GM23338 (cell line): Measurements from ENCODE around the gene ANO7.

Source experiments
- CREB1 ChIP-seq: fragments of 250-450 bp; sonication (Bioruptor Pico); IDR thresholded peaks from 2 replicates; pipeline ENCODE4 v1.5.0; 2020; ENCODE audit warnings: low read depth, mild to moderate bottlenecking, moderate library complexity
- EZH2 ChIP-seq: fragments of 200-600 bp; sonication (generic); IDR thresholded peaks from one replicate; pipeline ENCODE4 v1.8.0; 2017; ENCODE audit warnings: antibody characterized with exemption, mild to moderate bottlenecking, low read depth; ENCODE audit not compliant: unreplicated experiment
- EZH2phosphoT487 ChIP-seq: fragments of 200-600 bp; sonication (generic); IDR thresholded peaks from one replicate; pipeline ENCODE4 v1.8.1; 2018; ENCODE audit warnings: antibody characterized with exemption; ENCODE audit not compliant: unreplicated experiment
- JUNB ChIP-seq: IDR thresholded peaks from one replicate; pipeline ENCODE4 v1.6.1; 2016; ENCODE audit warnings: antibody characterized with exemption; ENCODE audit not compliant: unreplicated experiment
- NANOG ChIP-seq: IDR thresholded peaks from 2 replicates; pipeline ENCODE4 v1.6.1; 2016; ENCODE audit warnings: antibody characterized with exemption, borderline replicate concordance
- POLR2AphosphoS5 ChIP-seq: IDR thresholded peaks from 2 replicates; pipeline ENCODE4 v1.6.1; 2016; ENCODE audit warnings: antibody characterized with exemption, low read depth
- STAT1 ChIP-seq: IDR thresholded peaks from one replicate; pipeline ENCODE4 v1.6.1; 2016; ENCODE audit warnings: antibody characterized with exemption; ENCODE audit not compliant: unreplicated experiment
- ZNF331 ChIP-seq: fragments of 250-450 bp; sonication (Bioruptor Pico); IDR thresholded peaks from 2 replicates; pipeline ENCODE4 v1.5.0; 2020; ENCODE audit warnings: low read depth, mild to moderate bottlenecking, moderate library complexity
- TF ChIP-seq, protein P1 (sequence below): IDR thresholded peaks from 2 replicates; pipeline ENCODE4 v1.6.1; 2016; ENCODE audit warnings: antibody characterized with exemption
- TF ChIP-seq, protein P2 (sequence below), 2 experiments: fragments of 200-600 bp in 1 of 2; sonication (generic) in 1 of 2; conservative IDR thresholded peaks; 2 replicates each; pipeline versions ENCODE4 v1.5.1 to v1.6.1; 2016 to 2017; ENCODE audit warnings: antibody characterized with exemption in 2 of 2, low read depth in 2 of 2, mild to moderate bottlenecking in 2 of 2, moderate library complexity in 1 of 2
- TF ChIP-seq, protein P3 (sequence below): IDR thresholded peaks from one replicate; pipeline ENCODE4 v1.6.1; 2018; ENCODE audit warnings: antibody characterized with exemption; ENCODE audit not compliant: unreplicated experiment
- TF ChIP-seq, protein P4 (sequence below): fragments of 250-450 bp; sonication (Bioruptor Pico); IDR thresholded peaks from 2 replicates; pipeline ENCODE4 v1.5.0; 2020; ENCODE audit warnings: mild to moderate bottlenecking, moderate library complexity

DNA sequence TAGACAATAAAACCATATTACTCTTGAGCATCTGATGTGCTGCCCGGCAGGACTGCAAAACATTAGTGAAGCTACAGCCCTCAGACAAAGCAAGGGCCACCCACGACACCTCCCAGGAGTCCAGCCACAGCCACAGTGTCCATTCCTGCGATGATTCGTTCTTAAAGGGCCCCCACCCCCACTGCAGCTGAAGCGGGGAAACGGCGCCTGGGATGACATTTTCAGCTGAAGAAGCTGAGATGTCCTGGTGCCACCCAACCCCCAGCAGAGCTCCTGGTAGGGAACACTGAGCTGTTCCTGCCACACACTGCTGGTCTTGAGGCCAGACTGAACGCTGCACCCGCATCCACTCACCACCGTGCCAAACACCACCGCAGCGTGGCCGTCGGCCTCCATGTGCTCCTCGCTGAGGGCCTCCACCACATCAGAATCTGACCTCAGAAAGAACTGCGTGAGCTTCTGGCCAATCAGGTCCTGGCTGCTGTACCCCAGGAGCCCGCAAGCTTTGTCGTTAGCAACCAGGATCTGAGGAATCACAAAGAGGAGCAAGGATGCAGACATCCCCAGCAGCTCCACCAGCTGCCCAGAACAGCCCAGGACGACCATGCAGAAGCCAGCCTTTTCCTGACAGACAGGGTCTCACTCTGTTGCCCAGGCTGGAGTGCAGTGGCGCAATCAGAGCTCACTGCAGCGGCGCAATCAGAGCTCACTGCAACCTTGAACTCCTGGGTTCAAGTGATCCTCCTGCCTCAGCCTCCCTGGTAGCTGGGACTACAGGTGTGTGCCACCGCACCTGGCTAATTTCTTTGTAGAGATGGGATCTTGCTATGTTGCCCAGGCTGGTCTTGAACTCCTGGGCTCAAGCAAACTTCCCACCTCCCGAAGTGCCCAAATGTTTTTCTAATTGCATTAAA lies 48.7 kb upstream of the ANO7 start:
- TF ChIP-seq, protein P1, sequence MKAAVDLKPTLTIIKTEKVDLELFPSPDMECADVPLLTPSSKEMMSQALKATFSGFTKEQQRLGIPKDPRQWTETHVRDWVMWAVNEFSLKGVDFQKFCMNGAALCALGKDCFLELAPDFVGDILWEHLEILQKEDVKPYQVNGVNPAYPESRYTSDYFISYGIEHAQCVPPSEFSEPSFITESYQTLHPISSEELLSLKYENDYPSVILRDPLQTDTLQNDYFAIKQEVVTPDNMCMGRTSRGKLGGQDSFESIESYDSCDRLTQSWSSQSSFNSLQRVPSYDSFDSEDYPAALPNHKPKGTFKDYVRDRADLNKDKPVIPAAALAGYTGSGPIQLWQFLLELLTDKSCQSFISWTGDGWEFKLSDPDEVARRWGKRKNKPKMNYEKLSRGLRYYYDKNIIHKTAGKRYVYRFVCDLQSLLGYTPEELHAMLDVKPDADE: no peak
- no peak for TF ChIP-seq CREB1 (CRISPR knock-in tag)
- TF ChIP-seq EZH2phosphoT487: no peak
- TF ChIP-seq, protein P2, sequence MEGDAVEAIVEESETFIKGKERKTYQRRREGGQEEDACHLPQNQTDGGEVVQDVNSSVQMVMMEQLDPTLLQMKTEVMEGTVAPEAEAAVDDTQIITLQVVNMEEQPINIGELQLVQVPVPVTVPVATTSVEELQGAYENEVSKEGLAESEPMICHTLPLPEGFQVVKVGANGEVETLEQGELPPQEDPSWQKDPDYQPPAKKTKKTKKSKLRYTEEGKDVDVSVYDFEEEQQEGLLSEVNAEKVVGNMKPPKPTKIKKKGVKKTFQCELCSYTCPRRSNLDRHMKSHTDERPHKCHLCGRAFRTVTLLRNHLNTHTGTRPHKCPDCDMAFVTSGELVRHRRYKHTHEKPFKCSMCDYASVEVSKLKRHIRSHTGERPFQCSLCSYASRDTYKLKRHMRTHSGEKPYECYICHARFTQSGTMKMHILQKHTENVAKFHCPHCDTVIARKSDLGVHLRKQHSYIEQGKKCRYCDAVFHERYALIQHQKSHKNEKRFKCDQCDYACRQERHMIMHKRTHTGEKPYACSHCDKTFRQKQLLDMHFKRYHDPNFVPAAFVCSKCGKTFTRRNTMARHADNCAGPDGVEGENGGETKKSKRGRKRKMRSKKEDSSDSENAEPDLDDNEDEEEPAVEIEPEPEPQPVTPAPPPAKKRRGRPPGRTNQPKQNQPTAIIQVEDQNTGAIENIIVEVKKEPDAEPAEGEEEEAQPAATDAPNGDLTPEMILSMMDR (conservative IDR thresholded peaks at IDR 0.05; ENCODE audit: low read depth in 2 of 2): no peak
- TF ChIP-seq, protein P3, sequence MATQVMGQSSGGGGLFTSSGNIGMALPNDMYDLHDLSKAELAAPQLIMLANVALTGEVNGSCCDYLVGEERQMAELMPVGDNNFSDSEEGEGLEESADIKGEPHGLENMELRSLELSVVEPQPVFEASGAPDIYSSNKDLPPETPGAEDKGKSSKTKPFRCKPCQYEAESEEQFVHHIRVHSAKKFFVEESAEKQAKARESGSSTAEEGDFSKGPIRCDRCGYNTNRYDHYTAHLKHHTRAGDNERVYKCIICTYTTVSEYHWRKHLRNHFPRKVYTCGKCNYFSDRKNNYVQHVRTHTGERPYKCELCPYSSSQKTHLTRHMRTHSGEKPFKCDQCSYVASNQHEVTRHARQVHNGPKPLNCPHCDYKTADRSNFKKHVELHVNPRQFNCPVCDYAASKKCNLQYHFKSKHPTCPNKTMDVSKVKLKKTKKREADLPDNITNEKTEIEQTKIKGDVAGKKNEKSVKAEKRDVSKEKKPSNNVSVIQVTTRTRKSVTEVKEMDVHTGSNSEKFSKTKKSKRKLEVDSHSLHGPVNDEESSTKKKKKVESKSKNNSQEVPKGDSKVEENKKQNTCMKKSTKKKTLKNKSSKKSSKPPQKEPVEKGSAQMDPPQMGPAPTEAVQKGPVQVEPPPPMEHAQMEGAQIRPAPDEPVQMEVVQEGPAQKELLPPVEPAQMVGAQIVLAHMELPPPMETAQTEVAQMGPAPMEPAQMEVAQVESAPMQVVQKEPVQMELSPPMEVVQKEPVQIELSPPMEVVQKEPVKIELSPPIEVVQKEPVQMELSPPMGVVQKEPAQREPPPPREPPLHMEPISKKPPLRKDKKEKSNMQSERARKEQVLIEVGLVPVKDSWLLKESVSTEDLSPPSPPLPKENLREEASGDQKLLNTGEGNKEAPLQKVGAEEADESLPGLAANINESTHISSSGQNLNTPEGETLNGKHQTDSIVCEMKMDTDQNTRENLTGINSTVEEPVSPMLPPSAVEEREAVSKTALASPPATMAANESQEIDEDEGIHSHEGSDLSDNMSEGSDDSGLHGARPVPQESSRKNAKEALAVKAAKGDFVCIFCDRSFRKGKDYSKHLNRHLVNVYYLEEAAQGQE: no peak
- no peak for TF ChIP-seq EZH2
- TF ChIP-seq POLR2AphosphoS5: no peak
- no peak for TF ChIP-seq JUNB
- TF ChIP-seq, protein P4, sequence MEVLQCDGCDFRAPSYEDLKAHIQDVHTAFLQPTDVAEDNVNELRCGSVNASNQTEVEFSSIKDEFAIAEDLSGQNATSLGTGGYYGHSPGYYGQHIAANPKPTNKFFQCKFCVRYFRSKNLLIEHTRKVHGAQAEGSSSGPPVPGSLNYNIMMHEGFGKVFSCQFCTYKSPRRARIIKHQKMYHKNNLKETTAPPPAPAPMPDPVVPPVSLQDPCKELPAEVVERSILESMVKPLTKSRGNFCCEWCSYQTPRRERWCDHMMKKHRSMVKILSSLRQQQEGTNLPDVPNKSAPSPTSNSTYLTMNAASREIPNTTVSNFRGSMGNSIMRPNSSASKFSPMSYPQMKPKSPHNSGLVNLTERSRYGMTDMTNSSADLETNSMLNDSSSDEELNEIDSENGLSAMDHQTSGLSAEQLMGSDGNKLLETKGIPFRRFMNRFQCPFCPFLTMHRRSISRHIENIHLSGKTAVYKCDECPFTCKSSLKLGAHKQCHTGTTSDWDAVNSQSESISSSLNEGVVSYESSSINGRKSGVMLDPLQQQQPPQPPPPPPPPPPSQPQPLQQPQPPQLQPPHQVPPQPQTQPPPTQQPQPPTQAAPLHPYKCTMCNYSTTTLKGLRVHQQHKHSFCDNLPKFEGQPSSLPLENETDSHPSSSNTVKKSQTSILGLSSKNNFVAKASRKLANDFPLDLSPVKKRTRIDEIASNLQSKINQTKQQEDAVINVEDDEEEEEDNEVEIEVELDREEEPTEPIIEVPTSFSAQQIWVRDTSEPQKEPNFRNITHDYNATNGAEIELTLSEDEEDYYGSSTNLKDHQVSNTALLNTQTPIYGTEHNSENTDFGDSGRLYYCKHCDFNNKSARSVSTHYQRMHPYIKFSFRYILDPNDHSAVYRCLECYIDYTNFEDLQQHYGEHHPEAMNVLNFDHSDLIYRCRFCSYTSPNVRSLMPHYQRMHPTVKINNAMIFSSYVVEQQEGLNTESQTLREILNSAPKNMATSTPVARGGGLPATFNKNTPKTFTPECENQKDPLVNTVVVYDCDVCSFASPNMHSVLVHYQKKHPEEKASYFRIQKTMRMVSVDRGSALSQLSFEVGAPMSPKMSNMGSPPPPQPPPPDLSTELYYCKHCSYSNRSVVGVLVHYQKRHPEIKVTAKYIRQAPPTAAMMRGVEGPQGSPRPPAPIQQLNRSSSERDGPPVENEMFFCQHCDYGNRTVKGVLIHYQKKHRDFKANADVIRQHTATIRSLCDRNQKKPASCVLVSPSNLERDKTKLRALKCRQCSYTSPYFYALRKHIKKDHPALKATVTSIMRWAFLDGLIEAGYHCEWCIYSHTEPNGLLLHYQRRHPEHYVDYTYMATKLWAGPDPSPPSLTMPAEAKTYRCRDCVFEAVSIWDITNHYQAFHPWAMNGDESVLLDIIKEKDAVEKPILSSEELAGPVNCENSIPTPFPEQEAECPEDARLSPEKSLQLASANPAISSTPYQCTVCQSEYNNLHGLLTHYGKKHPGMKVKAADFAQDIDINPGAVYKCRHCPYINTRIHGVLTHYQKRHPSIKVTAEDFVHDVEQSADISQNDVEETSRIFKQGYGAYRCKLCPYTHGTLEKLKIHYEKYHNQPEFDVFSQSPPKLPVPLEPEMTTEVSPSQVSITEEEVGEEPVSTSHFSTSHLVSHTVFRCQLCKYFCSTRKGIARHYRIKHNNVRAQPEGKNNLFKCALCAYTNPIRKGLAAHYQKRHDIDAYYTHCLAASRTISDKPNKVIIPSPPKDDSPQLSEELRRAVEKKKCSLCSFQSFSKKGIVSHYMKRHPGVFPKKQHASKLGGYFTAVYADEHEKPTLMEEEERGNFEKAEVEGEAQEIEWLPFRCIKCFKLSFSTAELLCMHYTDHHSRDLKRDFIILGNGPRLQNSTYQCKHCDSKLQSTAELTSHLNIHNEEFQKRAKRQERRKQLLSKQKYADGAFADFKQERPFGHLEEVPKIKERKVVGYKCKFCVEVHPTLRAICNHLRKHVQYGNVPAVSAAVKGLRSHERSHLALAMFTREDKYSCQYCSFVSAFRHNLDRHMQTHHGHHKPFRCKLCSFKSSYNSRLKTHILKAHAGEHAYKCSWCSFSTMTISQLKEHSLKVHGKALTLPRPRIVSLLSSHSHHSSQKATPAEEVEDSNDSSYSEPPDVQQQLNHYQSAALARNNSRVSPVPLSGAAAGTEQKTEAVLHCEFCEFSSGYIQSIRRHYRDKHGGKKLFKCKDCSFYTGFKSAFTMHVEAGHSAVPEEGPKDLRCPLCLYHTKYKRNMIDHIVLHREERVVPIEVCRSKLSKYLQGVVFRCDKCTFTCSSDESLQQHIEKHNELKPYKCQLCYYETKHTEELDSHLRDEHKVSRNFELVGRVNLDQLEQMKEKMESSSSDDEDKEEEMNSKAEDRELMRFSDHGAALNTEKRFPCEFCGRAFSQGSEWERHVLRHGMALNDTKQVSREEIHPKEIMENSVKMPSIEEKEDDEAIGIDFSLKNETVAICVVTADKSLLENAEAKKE (CRISPR knock-in tag): no peak
- no peak for TF ChIP-seq STAT1
- no peak for TF ChIP-seq NANOG
- no peak for TF ChIP-seq ZNF331 (CRISPR knock-in tag)
